ENCODE measurements around the gene LTBR.

DNA sequence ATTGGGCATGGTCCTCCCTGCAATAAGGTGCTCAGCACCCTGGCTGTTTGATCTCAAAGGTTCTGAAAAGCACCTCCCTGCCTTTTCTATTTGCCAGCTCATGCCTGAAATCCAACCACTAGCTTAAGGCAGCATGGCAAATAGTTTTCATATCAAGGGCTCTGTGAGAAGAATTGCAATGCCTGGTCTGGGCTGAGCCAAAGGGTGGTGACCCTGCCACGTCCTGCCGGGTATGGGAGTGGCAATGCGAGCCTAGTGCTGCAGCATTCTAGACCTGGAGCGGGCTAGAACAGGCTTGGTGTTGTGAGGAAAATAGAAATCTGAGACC lies 6.3 kb upstream of the LTBR start:
- TF ChIP-seq POLR2AphosphoS5 (IDR thresholded peaks at IDR 0.05; ENCODE audit: low read depth, low read length), result no peak
- TF ChIP-seq POLR2A (IDR thresholded peaks at IDR 0.05; ENCODE audit: low read depth, low read length), result no peak
- TF ChIP-seq TAF1 (IDR thresholded peaks at IDR 0.05; ENCODE audit: borderline replicate concordance, low read depth, low read length), result no peak

Measured in GM12892 (cell line).